Non-pigmented ciliary epithelial cell (primary cell): ENCODE results near the gene CGB3.

Source experiments
- DNase-seq: peaks from one replicate; pipeline ENCODE4 v3.0.0-alpha.2; 2010; ENCODE audit warnings: low read depth

Gene CGB3

GRCh38 chr19:48986211-48986610, 37.9 kb downstream of the CGB3 start:
- no peak for DNase-seq

- no peak for DNase-seq
Measured at GRCh38 chr19:48985711-48986110, 38.4 kb downstream of the CGB3 start.

GRCh38 chr19:48982280-48982679, 41.9 kb downstream of the CGB3 start:
- no peak for DNase-seq

- DNase-seq = no peak
Measured at GRCh38 chr19:48977061-48977460, 47.1 kb downstream of the CGB3 start.

- no peak for DNase-seq
Measured at GRCh38 chr19:48975947-48976847, 47.9 kb downstream of the CGB3 start.
